ENCODE results near the gene TOX2.

- TF ChIP-seq, protein P1, sequence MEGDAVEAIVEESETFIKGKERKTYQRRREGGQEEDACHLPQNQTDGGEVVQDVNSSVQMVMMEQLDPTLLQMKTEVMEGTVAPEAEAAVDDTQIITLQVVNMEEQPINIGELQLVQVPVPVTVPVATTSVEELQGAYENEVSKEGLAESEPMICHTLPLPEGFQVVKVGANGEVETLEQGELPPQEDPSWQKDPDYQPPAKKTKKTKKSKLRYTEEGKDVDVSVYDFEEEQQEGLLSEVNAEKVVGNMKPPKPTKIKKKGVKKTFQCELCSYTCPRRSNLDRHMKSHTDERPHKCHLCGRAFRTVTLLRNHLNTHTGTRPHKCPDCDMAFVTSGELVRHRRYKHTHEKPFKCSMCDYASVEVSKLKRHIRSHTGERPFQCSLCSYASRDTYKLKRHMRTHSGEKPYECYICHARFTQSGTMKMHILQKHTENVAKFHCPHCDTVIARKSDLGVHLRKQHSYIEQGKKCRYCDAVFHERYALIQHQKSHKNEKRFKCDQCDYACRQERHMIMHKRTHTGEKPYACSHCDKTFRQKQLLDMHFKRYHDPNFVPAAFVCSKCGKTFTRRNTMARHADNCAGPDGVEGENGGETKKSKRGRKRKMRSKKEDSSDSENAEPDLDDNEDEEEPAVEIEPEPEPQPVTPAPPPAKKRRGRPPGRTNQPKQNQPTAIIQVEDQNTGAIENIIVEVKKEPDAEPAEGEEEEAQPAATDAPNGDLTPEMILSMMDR (conservative IDR thresholded peaks at IDR 0.05; ENCODE audit: low read length) = no peak
- TF ChIP-seq EZH2phosphoT487 (IDR thresholded peaks at IDR 0.05; ENCODE audit: borderline replicate concordance, low read depth, low read length) = no peak
Measured at GRCh38 chr20:44080064-44080463, 165.4 kb downstream of the TOX2 start.
